ENCODE data around the gene ADCY7.

ADCY7 gene

GRCh38 chr16:50284131-50284911 is 18.0 kb downstream of the ADCY7 start:
- no peak for DNase-seq

GRCh38 chr16:50285406-50286003 is 19.2 kb downstream of the ADCY7 start:
- no peak for DNase-seq

- no peak for DNase-seq
Observed at GRCh38 chr16:50286681-50287080, 20.3 kb downstream of the ADCY7 start.

GRCh38 chr16:50288026-50288425 is 21.7 kb downstream of the ADCY7 start:
- no peak for DNase-seq

- DNase-seq: no peak
Observed at GRCh38 chr16:50288920-50289319, 22.6 kb downstream of the ADCY7 start.

GRCh38 chr16:50289950-50290764 is 23.8 kb downstream of the ADCY7 start:
- no peak for DNase-seq

GRCh38 chr16:50290856-50291255 is 24.5 kb downstream of the ADCY7 start:
- DNase-seq: no peak

GRCh38 chr16:50291719-50292565 is 25.6 kb downstream of the ADCY7 start:
- DNase-seq: no peak

GRCh38 chr16:50292566-50292948 is 26.2 kb downstream of the ADCY7 start:
- no peak for DNase-seq

GRCh38 chr16:50293041-50293783 is 26.9 kb downstream of the ADCY7 start:
- DNase-seq: no peak

GRCh38 chr16:50293994-50294855 is 27.9 kb downstream of the ADCY7 start:
- no peak for DNase-seq

GRCh38 chr16:50294955-50295354 is 28.6 kb downstream of the ADCY7 start:
- no peak for DNase-seq

GRCh38 chr16:50295541-50296132 is 29.3 kb downstream of the ADCY7 start:
- DNase-seq: no peak

- DNase-seq: no peak
Observed at GRCh38 chr16:50296807-50297206, 30.5 kb downstream of the ADCY7 start.

- no peak for DNase-seq
Observed at GRCh38 chr16:50297301-50298074, 31.1 kb downstream of the ADCY7 start.

GRCh38 chr16:50298075-50298460 is 31.7 kb downstream of the ADCY7 start:
- DNase-seq: no peak

- DNase-seq: no peak
Observed at GRCh38 chr16:50298591-50299507, 32.5 kb downstream of the ADCY7 start.

- no peak for DNase-seq
Observed at GRCh38 chr16:50299508-50300105, 33.3 kb downstream of the ADCY7 start.

All from activated CD4-positive, alpha-beta T cell treated with anti-CD3 and anti-CD28 coated beads, Interleukin-2, Interleukin-6, amounts not matched to agents 100 ng/mL and 50 ng/mL, durations not matched to agents 16 hours and 8 hours (primary cell).